OCI-M2 (cell line): Measurements from ENCODE around the gene TUBB.

ENCODE experiments used
- DNase-seq: peaks from one replicate; lab custom pipeline; 2025; ENCODE audit not compliant: unreplicated experiment; lab: John Stamatoyannopoulos, UW

Gene TUBB

GRCh38 chr6:30719791-30720737 lies at the start of gene TUBB:
Gene TUBB (plus strand): TSS chr6:30720352. CDS start chr6:30720507, 155 bp downstream.
- peak; percentile 84 for DNase-seq

- DNase-seq: no peak
Measured at GRCh38 chr6:30670760-30671527, 49.2 kb upstream of the TUBB start.

DNA sequence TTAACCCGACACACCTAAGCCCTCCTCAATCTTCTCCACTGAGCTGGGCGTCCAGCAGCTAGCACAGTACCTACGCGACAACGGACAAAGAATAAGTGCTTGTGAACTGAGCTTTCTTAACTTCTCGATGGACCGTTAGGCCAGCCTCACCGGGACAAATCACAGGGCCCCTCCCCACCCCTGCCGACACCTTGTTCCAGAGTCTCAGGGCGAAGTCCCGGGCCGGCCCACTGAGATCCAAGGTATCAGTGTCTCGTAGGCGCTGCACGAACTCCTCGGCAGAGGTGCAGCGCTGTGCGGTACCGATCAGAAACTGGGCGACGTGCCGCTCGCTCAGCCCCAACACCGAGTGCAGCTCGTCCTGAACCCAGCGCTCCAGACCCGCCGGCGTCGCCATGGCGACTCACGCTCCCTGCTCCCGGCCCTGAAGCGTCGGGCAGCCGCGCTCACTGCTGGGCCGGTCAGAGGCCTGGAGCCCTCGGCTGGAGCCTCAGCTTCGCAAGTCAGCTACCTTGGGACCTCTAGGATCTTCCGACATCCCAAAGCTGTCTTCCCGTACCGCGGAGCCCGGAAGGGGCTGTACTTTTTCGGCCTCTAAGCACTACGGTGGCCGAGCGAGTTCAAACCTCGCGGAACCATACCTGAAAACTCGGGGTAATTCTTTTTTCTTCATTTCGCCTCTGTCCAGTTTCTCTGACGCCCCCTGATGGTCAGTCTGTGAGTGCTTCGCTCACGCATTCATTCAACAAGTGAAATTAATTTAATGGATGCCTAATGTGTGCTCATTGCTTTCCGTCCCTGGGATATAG lies 47.5 kb upstream of the TUBB start, which contains the start of gene DHX16:
DHX16 (minus strand) TSS at position 562 of the 809 bp plus-strand sequence; CDS start at position 397, 165 bp downstream.
- DNase-seq: peak; percentile 91

GRCh38 chr6:30676660-30677285 lies 43.4 kb upstream of the TUBB start:
- no peak for DNase-seq

- DNase-seq: no peak
Measured at GRCh38 chr6:30678964-30679726, 41.0 kb upstream of the TUBB start.

- no peak for DNase-seq
Measured at GRCh38 chr6:30679765-30680535, 40.2 kb upstream of the TUBB start.

GRCh38 chr6:30681766-30682142 lies 38.4 kb upstream of the TUBB start:
- no peak for DNase-seq

GRCh38 chr6:30682143-30683117 lies 37.7 kb upstream of the TUBB start:
- peak; percentile 73 for DNase-seq

GRCh38 chr6:30683183-30683979 lies 36.8 kb upstream of the TUBB start:
- DNase-seq: no peak

DNA sequence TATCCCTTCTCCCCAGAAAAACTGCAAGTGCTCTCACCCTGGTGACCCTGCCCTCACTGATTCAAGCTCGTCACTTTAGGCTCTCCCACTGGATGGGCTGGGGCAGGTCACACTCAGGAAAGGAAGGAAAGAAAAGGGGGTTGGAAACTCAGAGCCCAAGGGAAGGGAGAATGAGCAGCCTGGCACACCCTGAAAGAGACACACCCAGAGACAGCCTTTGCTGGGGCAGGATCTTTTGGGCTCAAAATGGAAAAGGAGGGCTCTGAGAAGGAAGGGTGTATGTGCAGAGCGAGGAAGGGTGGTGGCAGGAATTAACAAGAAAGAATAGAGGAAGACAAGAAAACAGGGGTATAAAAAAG lies 36.2 kb upstream of the TUBB start:
- no peak for DNase-seq

DNA sequence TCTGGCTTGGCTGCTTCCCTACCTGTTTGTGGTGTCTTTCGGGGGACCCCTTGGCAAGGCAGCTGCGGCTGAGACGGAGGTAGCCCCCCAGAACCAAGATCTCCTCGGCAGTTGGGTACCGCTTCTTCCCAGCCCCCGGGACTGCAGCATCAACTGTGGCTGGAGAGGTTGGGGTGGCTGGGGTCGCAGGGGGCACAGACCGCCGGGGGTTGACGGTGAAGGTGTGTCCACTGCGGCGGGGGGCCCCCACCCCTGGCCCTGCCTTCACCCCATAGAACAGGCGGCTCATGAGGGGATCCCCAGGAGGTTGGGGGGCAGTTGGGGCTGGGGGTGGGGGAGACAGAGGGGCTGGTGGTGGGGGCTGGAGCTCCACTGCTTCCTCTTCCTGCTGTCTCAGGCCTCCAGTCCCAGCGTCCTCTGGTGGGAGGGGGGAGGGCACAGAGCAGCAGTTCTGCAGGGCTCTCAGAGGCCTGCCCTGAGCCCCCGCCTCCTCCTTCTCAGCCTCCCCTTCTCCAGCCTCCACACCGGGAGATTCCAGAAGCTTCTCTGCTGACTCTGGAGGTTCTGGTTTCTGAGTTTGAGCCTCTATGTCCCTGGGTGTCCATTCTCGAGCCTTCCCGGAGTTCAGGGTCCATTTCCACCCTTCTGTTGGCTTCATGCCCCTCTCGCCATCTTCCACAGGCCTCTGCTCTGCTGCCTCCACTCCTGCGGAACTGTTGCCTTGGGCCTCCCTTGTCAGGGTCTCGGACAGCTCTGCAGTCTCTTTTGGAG lies 35.6 kb upstream of the TUBB start:
- no peak for DNase-seq

DNA sequence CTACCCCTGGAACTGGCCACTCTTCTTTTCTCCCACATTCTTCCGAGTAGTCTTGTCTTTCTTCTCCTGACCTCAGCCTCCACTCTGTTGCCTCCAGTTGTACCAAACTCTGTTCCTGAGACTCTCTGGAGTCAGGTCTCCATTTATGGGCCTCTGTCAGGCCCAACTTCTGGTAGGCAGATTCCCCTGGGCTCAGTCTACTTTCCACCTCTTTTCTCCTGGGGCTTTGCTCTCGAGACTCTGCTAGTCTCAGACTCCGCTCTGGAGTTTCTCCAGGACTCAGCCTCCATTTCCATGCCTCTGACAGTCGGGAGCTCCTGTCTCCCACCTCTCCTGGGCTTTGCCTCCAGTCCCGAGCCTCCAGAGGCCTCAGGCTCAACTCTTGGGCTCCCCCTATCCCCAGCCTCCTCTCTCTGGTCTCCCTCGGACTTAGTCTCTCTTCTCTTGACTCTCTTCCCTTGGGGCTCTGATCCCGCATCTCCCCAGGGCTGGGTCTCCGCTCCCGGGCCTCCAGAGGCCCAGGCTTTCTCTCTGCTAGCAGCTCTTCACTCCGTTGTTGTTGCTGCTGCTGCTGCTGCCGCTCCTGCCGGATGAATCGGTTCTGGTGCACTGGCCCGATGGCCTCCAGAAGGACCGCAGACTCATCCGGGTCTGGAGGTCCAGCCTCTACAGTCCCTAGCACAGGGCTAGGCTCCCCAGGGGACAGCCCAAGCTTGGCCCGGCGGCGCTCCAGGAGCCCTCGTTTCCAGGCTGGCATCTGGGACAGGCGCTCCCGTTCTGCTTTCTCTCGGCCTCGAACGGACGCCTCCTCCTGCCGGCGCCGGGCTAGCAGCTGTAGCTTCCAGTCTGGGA lies 34.8 kb upstream of the TUBB start:
- no peak for DNase-seq

- no peak for DNase-seq
Measured at GRCh38 chr6:30686009-30686907, 33.9 kb upstream of the TUBB start, which contains the start of gene PPP1R18. Gene PPP1R18 (minus strand): TSS chr6:30686645. CDS start chr6:30686018, 627 bp downstream.

- peak; percentile 85 for DNase-seq
Measured at GRCh38 chr6:30686908-30687658, 33.1 kb upstream of the TUBB start.
